Gastroesophageal sphincter (tissue), 4 donors: ENCODE measurements around the gene ASPG. TPM values are rescaled to one million over a fixed set of nuclear protein-coding genes. Genes with fewer than 3 reads are reported as not detected.

Experiments used
- ATAC-seq: fragments of 150-250 bp; one replicate; pipeline ENCODE4 v1.9.1; 2016; ENCODE audit warnings: mild to moderate bottlenecking, moderate library complexity
- H3K27ac ChIP-seq, 4 donors: fragments of 200-600 bp; sonication (generic) in 3 of 4; 1 replicate in 3 of 4; 2 replicates in 1 of 4; pipeline ENCODE4 v1.5.1; 2016 to 2019
- H3K27me3 ChIP-seq: fragments of 200-600 bp; sonication (generic); one replicate; pipeline ENCODE4 v1.5.1; 2019
- H3K36me3 ChIP-seq, 2 donors: fragments of 200-600 bp; sonication (generic); one replicate each; pipeline ENCODE4 v1.5.1; 2019; ENCODE audit warnings: control low read depth in 1 of 2
- H3K4me1 ChIP-seq, 3 donors: fragments of 200-600 bp; sonication (generic); 1 replicate in 2 of 3; 2 replicates in 1 of 3; pipeline ENCODE4 v1.5.1; 2016 to 2019; ENCODE audit warnings: control low read depth in 2 of 3
- H3K4me3 ChIP-seq, 2 donors: fragments of 200-600 bp; sonication (generic); one replicate each; pipeline ENCODE4 v1.5.1; 2019; ENCODE audit warnings: mild to moderate bottlenecking in 1 of 2, moderate library complexity in 1 of 2
- H3K9me3 ChIP-seq, 3 donors: fragments of 200-600 bp; sonication (generic); one replicate each; pipeline ENCODE4 v1.5.1; 2017 to 2019; ENCODE audit warnings: control low read depth in 2 of 3
- CTCF ChIP-seq, 4 experiments: fragments of 200-600 bp in 2 of 4; fragments of 450-650 bp in 2 of 4; sonication (generic) in 1 of 4; IDR thresholded peaks; one replicate each; pipeline ENCODE4 v1.5.1; 2017 to 2019; ENCODE audit warnings: antibody characterized with exemption in 4 of 4, mild to moderate bottlenecking in 2 of 4, moderate library complexity in 2 of 4
- EP300 ChIP-seq: sonication (generic); formaldehyde crosslinking; IDR thresholded peaks from one replicate; pipeline ENCODE4 v1.6.1; 2017; ENCODE audit warnings: antibody characterized with exemption, mild to moderate bottlenecking
- POLR2A ChIP-seq, 2 donors: fragments of 450-650 bp; IDR thresholded peaks; one replicate each; pipeline ENCODE4 v1.6.1; 2017; ENCODE audit warnings: antibody characterized with exemption in 2 of 2, mild to moderate bottlenecking in 2 of 2, moderate library complexity in 1 of 2
- POLR2AphosphoS5 ChIP-seq: sonication (generic); formaldehyde crosslinking; IDR thresholded peaks from one replicate; pipeline ENCODE4 v1.6.1; 2017; ENCODE audit warnings: antibody characterized with exemption
- WGBS, 2 donors: methylation state at CpG; one replicate each; pipeline ENCODE4 v1.1.5; 2018; ENCODE audit warnings: low coverage in 1 of 2; 5-methylcytosine and 5-hydroxymethylcytosine counted together
- total RNA-seq, 4 donors: library from RNA; depleted of rRNA; stranded (reverse); fragments of >200 nt; gene quantifications; one replicate each; pipeline ENCODE4 v1.1.0, GENCODE V29; 2016

The ASPG gene
- total RNA-seq, 4 donors from 2014 or later = 0.13 to 1.1 TPM; not detected in 2

DNA sequence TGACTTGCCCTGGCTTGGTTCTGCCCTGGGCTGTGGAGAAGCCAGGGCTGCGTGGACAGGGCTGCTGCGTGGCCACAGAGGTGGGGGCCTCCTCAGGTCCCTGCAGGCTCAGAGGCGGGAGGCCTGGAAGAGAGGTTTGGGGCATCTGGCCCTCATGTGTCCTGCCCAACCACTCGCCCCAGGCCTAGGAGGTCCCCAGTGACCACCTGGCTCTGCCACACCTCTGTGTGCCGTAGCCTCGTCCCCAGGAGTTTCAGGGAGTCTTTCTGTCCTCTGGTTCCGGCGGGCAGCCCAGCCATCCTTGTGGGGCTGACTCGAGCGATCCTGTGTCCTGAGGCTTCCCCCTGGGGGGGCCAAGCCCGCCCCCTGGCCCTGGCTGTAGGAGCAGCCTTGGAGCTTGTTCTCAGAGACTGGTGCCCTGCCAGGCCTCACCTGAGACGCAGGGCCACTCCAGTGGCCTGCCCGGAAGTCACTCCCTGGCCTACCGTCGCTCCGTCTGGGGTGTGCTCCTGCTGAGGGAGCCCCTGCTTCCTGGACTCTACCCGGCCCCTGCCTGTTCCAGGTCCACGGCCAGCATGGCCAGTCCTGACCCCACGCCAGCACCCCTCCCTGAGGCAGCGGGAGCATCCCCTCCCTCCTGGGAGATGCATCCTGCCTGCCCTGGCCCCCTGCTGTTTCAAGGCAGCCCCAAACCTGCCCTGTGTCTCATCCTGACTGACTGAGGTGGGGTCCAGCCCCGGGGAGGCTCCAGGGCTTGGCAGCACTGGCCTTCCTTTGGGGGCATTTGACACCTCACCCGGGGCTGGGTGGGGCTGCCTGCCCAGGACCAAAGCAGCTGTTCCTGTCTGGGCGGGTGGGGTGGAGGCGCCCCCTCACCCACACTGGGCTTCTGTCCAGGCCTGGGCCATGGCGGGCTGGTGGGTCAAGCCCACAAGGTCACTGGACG, 13.9 kb downstream of the ASPG start:
- H3K4me3 ChIP-seq = no peak overlapping the region
- no peak overlapping the region for H3K27ac ChIP-seq
- H3K36me3 ChIP-seq = no peaks in the 10 kb centered on the region
- TF ChIP-seq POLR2A (IDR thresholded peaks at IDR 0.05) = no peak
- TF ChIP-seq CTCF (IDR thresholded peaks at IDR 0.05) = no peak
- no peak for TF ChIP-seq POLR2AphosphoS5
- TF ChIP-seq EP300 = no peak
- ATAC-seq = no peak
- H3K4me1 ChIP-seq = peaks cover 0 to 6% (median 0%) of the 10 kb centered on the region in 3 donors
- peaks cover 20% of the 10 kb centered on the region for H3K27me3 ChIP-seq
- no peaks in the 10 kb centered on the region for H3K9me3 ChIP-seq
- WGBS, 2 donors = no CpG with 5 or more reads among the region's 26 CpGs

DNA sequence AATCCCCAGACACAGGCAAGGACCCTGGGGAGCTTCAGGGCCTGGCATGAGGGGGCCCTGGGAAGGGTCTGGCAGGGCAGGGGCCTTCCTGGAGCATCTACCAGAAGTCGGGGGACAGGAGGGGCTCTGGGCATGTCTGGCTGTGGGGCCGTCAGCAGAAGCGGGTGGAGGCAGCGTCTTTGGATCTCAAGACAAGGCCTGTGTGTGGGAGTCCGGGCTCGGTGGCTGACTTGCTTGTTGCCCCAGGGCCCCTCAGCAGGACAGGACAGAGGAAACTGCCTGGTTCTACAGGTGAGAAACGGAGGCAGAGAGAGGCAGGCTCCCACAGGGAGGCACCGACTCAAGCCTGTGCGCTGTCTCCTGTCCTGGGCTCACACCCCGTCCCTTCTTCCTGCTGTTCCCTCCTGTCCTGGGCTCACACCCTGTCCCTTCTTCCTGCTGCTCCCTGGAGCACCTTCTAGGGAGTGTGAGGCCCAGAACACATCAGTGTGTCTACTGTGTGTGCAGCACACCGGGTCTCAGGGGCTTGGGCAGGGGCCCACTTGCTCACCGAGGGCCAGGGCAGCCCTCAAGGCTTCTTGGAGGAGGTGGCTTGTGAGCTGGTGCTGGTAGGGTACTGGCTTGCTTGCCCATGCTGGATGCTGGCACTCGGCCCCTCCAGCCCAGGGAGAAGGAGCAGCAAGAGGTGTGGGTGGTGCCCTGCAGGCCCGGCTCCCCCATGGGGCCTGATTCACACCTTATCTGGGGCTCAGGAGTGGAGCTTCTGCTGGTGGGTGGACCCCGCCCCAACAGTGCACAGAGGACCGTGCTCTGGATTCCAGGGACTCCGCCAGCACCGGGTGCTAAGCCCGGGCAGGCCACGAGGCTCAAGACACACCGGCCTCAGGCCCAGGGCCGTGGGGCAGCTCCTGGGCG, 14.9 kb downstream of the ASPG start:
- Histone ChIP-seq H3K27ac (no peak overlapping the region), H3K36me3 (no peaks in the 10 kb centered on the region), H3K4me1 (no peaks in the 10 kb centered on the region), H3K4me3 (no peak overlapping the region), H3K9me3 (no peaks in the 10 kb centered on the region), H3K27me3 (peaks cover 9% of the 10 kb centered on the region)
- ATAC-seq = no peak
- WGBS, 2 donors = no CpG with 5 or more reads among the region's 23 CpGs
- no peak for TF ChIP-seq CTCF (IDR thresholded peaks at IDR 0.05)
- no peak for TF ChIP-seq POLR2AphosphoS5
- no peak for TF ChIP-seq EP300
- TF ChIP-seq POLR2A (IDR thresholded peaks at IDR 0.05) = no peak

DNA sequence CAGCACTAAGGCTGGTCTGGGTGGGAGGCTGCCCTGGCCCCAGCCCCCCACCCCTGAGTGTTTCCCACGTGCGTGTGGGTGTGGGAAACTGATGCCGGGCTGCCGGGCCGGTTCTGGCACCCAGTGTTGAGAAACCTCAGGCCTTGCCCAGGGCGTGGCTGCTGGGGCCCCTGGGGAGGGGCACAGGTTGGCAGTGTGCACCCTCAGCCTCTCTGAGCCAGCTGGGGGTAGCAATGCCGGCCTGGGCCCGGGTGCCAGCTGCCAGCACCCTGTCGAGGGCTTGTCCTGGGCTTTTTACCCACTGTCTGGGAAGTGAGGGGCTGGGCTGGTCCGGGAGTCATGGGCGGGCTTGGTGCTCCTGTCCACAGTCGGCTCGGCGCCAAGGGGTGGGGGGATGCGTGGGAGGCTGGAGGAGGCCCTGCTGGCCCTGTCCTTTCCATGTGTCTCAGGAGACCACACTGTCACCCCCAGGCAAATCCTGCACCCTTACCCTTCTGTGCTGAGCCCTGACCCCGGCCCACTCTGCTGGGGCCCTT, 15.7 kb downstream of the ASPG start:
- no peaks in the 10 kb centered on the region for H3K4me1 ChIP-seq
- no peak overlapping the region for H3K4me3 ChIP-seq
- H3K27me3 ChIP-seq = peaks cover 2% of the 10 kb centered on the region
- H3K27ac ChIP-seq = no peak overlapping the region
- ATAC-seq = no peak
- H3K36me3 ChIP-seq = no peaks in the 10 kb centered on the region
- H3K9me3 ChIP-seq = no peaks in the 10 kb centered on the region
- TF ChIP-seq POLR2A (IDR thresholded peaks at IDR 0.05) (no peak), EP300 (no peak), CTCF (IDR thresholded peaks at IDR 0.05) (no peak), POLR2AphosphoS5 (no peak)
- no CpG with 5 or more reads among the region's 16 CpGs for WGBS, 2 donors

DNA sequence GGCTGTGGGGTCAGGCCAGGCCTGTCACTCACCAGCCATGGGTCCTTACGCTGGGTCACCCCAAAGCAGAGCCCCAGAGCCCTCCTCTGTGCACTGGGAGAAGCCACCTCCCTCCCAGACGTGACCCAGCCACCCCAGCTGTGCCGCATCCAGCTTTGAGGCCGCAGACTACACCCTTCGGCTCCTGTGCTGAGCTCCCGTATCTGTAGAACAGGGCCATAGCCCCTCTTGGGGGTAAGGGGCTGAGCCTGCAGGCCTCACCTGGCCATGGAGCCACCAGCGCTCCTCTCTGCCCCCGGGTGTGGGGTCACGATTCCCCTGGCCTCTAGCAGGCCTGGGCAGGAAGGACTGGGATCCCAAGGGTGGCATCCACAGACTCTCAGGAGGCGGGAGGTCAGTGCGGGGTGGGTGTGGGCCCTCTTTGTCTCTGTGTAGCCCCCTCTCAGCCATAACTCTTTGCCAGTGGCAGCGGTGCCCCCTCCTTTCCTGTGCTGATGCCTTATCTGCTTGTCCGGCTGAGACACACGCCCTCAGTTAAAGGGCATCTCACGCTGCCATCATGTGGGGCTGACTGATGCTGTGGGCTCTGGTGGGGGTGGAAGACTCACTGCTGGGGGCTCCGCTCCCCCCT, 16.3 kb downstream of the ASPG start:
- WGBS, 2 donors = 90% methylated on average over 3 of the region's 16 CpGs; no CpG with 5 or more reads in 1 of the 2 donors
- TF ChIP-seq EP300 = no peak
- no peak for TF ChIP-seq CTCF (IDR thresholded peaks at IDR 0.05)
- TF ChIP-seq POLR2AphosphoS5 = no peak
- TF ChIP-seq POLR2A (IDR thresholded peaks at IDR 0.05) = no peak
- H3K27me3 ChIP-seq = no peaks in the 10 kb centered on the region
- ATAC-seq = no peak
- H3K4me3 ChIP-seq = no peak overlapping the region
- H3K9me3 ChIP-seq = no peaks in the 10 kb centered on the region
- H3K4me1 ChIP-seq = no peaks in the 10 kb centered on the region
- H3K36me3 ChIP-seq = no peaks in the 10 kb centered on the region
- no peak overlapping the region for H3K27ac ChIP-seq
